GM10248 (cell line): ENCODE data around the gene EIF5A.

ENCODE experiments used
- CTCF ChIA-PET: fragments of 300-600 bp; sonication (Branson Sonifier 250); formaldehyde crosslinking; extraction: SDS; loops from one replicate; lab custom pipeline; 2021; ENCODE audit warnings: antibody characterized with exemption; lab: Yijun Ruan, JAX
- POLR2A ChIA-PET: fragments of 350-650 bp; sonication (Branson Sonifier 250); formaldehyde crosslinking; extraction: SDS; loops from one replicate; lab custom pipeline; 2020; ENCODE audit warnings: antibody characterized with exemption; lab: Yijun Ruan, JAX
- DNase-seq: peaks from one replicate; pipeline ENCODE4 v3.0.0; 2012; ENCODE audit errors: extremely low spot score
- CTCF ChIP-seq: IDR thresholded peaks from 2 replicates; pipeline ENCODE4 v1.5.1; 2012; ENCODE audit warnings: mild to moderate bottlenecking, low read depth; ENCODE audit errors: extremely low read depth, missing control alignments, control extremely low read depth

The EIF5A gene

GRCh38 chr17:7279448-7279847, 28.0 kb upstream of the EIF5A start:
- DNase-seq: no peak
- CTCF ChIA-PET: interaction anchor here (0.8 to 2.8 kb wide), 6 partner anchors 13 to 408 kb away, joined by 3 to 7 read pairs (median 4); partner anchors contain the start of genes ACAP1, TP53 and WRAP53
- POLR2A ChIA-PET: no interaction called here
- TF ChIP-seq CTCF: no peak

GRCh38 chr17:7280519-7281073, 26.8 kb upstream of the EIF5A start:
- TF ChIP-seq CTCF: peak; percentile 95
- CTCF ChIA-PET: interaction anchor here (0.6 to 8.4 kb wide), 22 partner anchors 12 to 407 kb away, joined by 3 to 80 read pairs (median 4); partner anchors contain the start of genes ACAP1, TP53 and WRAP53
- peak; percentile 89 for DNase-seq
- POLR2A ChIA-PET: interaction anchor here (0.5 to 1.6 kb wide), 2 partner anchors 205 to 555 kb away, joined by 3 read pairs; no protein-coding TSS in a partner anchor

GRCh38 chr17:7281074-7281952, 26.1 kb upstream of the EIF5A start, which contains the start of gene SLC2A4:
TSS of gene SLC2A4 (plus strand) at chr17:7281718. CDS start at chr17:7281935, 217 bp downstream.
- no peak for TF ChIP-seq CTCF
- CTCF ChIA-PET: interaction anchor here (0.6 to 8.4 kb wide), 18 partner anchors 9 to 406 kb away, joined by 3 to 80 read pairs (median 4); partner anchors contain the start of genes TP53 and WRAP53
- POLR2A ChIA-PET: interaction anchor here (1.6 kb wide), 1 partner anchor 204 kb away, joined by 3 read pairs; no protein-coding TSS in a partner anchor
- DNase-seq: peak; percentile 97

GRCh38 chr17:7281953-7282751, 25.3 kb upstream of the EIF5A start:
- no peak for TF ChIP-seq CTCF
- ChIA-PET POLR2A (interaction anchor here (0.6 to 1.6 kb wide), 2 partner anchors 203 to 276 kb away, joined by 3 read pairs; no protein-coding TSS in a partner anchor), CTCF (interaction anchor here (1.2 to 8.4 kb wide), 4 partner anchors 10 to 25 kb away, joined by 3 to 80 read pairs (median 14); no protein-coding TSS in a partner anchor)
- DNase-seq: no peak

GRCh38 chr17:7282752-7283321, 24.6 kb upstream of the EIF5A start:
- no peak for TF ChIP-seq CTCF
- peak; percentile 26 for DNase-seq
- ChIA-PET CTCF (interaction anchor here (1.3 to 8.4 kb wide), 4 partner anchors 9 to 26 kb away, joined by 3 to 80 read pairs (median 14); no protein-coding TSS in a partner anchor), POLR2A (interaction anchor here (0.6 kb wide), 1 partner anchor 277 kb away, joined by 3 read pairs; no protein-coding TSS in a partner anchor)
